Measurements from ENCODE around the gene KERA.

The KERA gene

DNA sequence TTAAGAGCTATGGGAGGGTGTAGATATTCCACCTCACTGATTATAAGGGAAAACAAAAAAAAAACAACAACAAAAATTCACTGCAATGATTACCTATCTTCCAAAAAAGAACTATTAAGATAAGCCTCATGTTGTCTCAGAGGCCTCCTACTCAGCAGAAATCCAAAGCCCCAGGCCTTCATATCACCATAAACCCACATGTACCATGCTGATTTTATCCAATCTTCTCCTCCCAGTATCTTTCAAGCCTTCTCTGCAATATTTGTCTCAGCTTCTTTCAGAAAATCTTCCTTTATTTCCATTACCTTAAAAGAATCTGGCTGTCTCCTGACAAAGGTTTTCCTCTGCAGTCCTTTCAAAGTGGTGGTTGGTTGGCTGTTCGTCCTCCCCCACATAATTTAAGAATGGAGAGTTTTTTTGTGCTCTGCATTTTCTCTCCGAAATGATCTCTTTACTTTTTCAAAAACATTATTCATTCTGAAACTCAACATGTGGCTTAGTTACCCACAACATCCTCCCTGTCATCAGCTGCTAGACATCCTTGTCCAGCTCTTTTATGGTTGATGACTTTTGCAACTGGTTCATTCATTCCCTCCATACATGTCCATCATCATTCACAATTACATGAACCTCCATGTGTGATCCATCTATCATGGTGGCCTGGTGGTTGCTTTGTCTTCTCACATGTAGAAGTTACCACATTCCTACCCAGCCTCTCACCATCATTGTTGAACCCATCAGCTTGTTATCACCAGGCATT, 50.1 kb downstream of the KERA start:
- DNase-seq = no peak

DNA sequence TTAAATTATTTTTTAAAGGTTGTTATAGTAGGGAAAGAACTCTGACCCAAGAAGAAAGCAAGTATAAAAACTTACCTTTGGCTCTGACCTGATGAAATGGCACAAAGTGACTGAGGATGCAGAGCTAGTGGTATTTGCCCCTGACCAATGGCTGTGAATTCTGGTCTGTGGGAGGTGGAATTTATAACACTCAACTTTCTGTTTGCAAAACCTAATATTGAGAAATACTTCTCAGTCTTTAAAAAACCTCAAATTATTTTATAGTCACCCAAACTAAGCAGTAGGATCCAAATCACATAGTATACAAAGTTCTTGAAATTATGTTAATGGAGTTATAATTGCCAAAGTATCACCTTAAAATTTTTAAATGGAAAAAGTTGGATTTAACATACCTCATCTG, 53.0 kb downstream of the KERA start, which contains the start of gene EPYC:
Gene EPYC (minus strand): TSS at position 101 of the 400 bp plus-strand sequence. CDS start 2,407 bp downstream, outside the sequence.
- DNase-seq = no peak

DNA sequence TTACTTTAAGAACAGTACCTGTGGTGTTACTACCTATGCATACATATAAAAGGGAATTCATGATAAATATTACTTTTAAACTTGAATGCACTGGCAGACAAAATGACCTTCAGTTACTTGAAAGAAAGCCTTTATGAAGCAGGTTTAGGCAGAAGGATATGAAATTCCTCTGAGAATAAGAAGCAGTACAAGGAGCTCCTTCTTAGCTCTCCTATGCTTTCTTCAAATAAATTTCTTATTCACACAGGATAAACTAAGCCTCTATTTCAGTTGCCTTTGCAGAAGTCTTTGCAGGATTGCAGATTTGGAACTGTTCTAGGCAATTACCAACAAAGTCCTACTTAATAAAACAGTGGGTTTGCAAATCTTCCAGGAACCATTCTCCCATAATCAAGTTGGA, 54.1 kb downstream of the KERA start:
- no peak for DNase-seq

DNA sequence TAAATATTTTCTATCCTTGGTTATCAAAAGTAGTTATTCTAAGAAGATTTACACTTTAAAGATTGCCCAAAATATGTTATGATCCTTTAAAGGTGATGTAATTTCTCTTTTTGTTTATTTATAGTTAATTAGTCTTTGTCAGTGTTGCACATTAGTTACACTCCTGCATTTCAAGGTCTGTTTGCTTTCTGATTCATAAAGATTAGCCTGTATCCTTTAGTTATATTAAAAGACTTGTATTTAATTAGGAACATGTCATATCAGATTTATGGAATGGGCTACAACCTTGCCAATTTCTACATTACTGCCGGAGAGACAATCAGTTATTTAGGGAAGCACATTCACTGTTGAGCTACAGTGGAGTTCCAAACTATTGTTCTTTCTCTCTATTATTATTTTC, 56.5 kb downstream of the KERA start:
- DNase-seq = no peak

Measured in NCI-H187 treated with DMSO at 0.1 percent for 48 hours (cell line).